Measurements from ENCODE around the gene STRN. TPM values are rescaled to one million over a fixed set of nuclear protein-coding genes. Genes with fewer than 3 reads are reported as not detected.

Gene STRN
- total RNA-seq, 3 donors from 2014 or later = 27.2 to 35.1 (median 32.5) TPM

GRCh38 chr2:36912695-36913094 is 53.6 kb downstream of the STRN start:
- H3K27ac ChIP-seq = no peak overlapping the region
- intact Hi-C loops (cut with DNase I; ENCODE audit: low total_unique reads) = no loop called here
- TF ChIP-seq POLR2A (IDR thresholded peaks at IDR 0.05) (no peak), CTCF (IDR thresholded peaks at IDR 0.05) (no peak), POLR2AphosphoS5 (IDR thresholded peaks at IDR 0.05) (no peak)
- no peak overlapping the region for H3K4me3 ChIP-seq
- no peaks in the 10 kb centered on the region for H3K27me3 ChIP-seq
- H3K9me3 ChIP-seq = no peaks in the 10 kb centered on the region
- H3K4me1 ChIP-seq = no peaks in the 10 kb centered on the region
- no peaks in the 10 kb centered on the region for H3K36me3 ChIP-seq
- DNase-seq (ENCODE audit: low spot score in 2 of 2) = no peak

DNA sequence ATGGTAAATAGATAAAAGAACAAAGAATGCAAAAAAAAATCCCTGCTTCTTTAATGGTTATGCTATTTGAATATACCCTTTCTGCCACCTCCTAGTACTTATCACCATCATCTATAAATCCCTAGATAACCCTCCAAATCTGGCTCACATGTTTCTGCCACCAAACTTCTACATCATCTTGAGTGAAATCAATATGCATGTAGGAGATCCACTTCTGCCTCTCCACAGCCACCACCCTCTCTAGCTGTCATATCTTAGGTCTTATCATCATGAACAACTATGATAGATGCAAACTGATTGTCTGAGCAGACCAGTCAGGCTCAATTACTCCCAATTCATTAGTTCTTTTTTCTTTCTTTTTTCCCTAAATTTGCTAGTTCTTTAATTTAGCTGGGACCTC is 55.3 kb downstream of the STRN start:
- H3K27me3 ChIP-seq = no peaks in the 10 kb centered on the region
- DNase-seq (ENCODE audit: low spot score in 2 of 2) = no peak
- TF ChIP-seq POLR2A (IDR thresholded peaks at IDR 0.05) (no peak), POLR2AphosphoS5 (IDR thresholded peaks at IDR 0.05) (no peak), CTCF (IDR thresholded peaks at IDR 0.05) (no peak)
- no peaks in the 10 kb centered on the region for H3K4me1 ChIP-seq
- H3K9me3 ChIP-seq = no peaks in the 10 kb centered on the region
- H3K36me3 ChIP-seq = no peaks in the 10 kb centered on the region
- no peak overlapping the region for H3K4me3 ChIP-seq
- H3K27ac ChIP-seq = no peak overlapping the region
- intact Hi-C loops (cut with DNase I; ENCODE audit: low total_unique reads) = no loop called here

- TF ChIP-seq CTCF (IDR thresholded peaks at IDR 0.05) = no peak
- TF ChIP-seq POLR2A (IDR thresholded peaks at IDR 0.05) = no peak
- TF ChIP-seq POLR2AphosphoS5 (IDR thresholded peaks at IDR 0.05) = no peak
- H3K4me1 ChIP-seq = no peaks in the 10 kb centered on the region
- intact Hi-C loops (cut with DNase I; ENCODE audit: low total_unique reads) = no loop called here
- no peak overlapping the region for H3K4me3 ChIP-seq
- no peaks in the 10 kb centered on the region for H3K27me3 ChIP-seq
- no peak for DNase-seq (ENCODE audit: low spot score in 2 of 2)
- no peak overlapping the region for H3K27ac ChIP-seq
- no peaks in the 10 kb centered on the region for H3K36me3 ChIP-seq
- H3K9me3 ChIP-seq = no peaks in the 10 kb centered on the region
Observed at GRCh38 chr2:36906277-36906676, 60.1 kb downstream of the STRN start.

- intact Hi-C loops (cut with DNase I; ENCODE audit: low total_unique reads) = no loop called here
- no peak for TF ChIP-seq POLR2A (IDR thresholded peaks at IDR 0.05)
- no peak for TF ChIP-seq CTCF (IDR thresholded peaks at IDR 0.05)
- no peak for TF ChIP-seq POLR2AphosphoS5 (IDR thresholded peaks at IDR 0.05)
- Histone ChIP-seq H3K27ac (no peak overlapping the region), H3K27me3 (no peaks in the 10 kb centered on the region), H3K36me3 (no peaks in the 10 kb centered on the region), H3K4me3 (no peak overlapping the region), H3K9me3 (no peaks in the 10 kb centered on the region), H3K4me1 (no peaks in the 10 kb centered on the region)
- no peak for DNase-seq (ENCODE audit: low spot score in 2 of 2)
Observed at GRCh38 chr2:36904636-36905035, 61.7 kb downstream of the STRN start.

- Histone ChIP-seq H3K4me1 (no peaks in the 10 kb centered on the region), H3K4me3 (no peak overlapping the region), H3K36me3 (no peaks in the 10 kb centered on the region), H3K9me3 (no peaks in the 10 kb centered on the region), H3K27ac (no peak overlapping the region), H3K27me3 (no peaks in the 10 kb centered on the region)
- DNase-seq (ENCODE audit: low spot score in 2 of 2) = no peak
- TF ChIP-seq POLR2A (IDR thresholded peaks at IDR 0.05) (no peak), POLR2AphosphoS5 (IDR thresholded peaks at IDR 0.05) (no peak), CTCF (IDR thresholded peaks at IDR 0.05) (no peak)
- intact Hi-C loops (cut with DNase I; ENCODE audit: low total_unique reads) = no loop called here
Observed at GRCh38 chr2:36902385-36903120, 63.8 kb downstream of the STRN start.

All from breast epithelium (tissue), 4 donors.